ES-I3 (cell line): ENCODE data around the gene PPP6R1.

Source experiments
- H3K36me3 ChIP-seq: 2 replicates; pipeline ENCODE4 v1.6.1; 2013; ENCODE audit warnings: mild to moderate bottlenecking, low read length, control low read depth, moderate library complexity; ENCODE audit not compliant: insufficient read depth
- H3K4me1 ChIP-seq: 2 replicates; pipeline ENCODE4 v1.6.1; 2013; ENCODE audit warnings: mild to moderate bottlenecking, control low read depth, low read length; ENCODE audit not compliant: insufficient read depth
- H3K9ac ChIP-seq: 2 replicates; pipeline ENCODE4 v1.6.1; 2013; ENCODE audit warnings: low read depth, mild to moderate bottlenecking, low read length, moderate library complexity
- H3K9me3 ChIP-seq: 2 replicates; pipeline ENCODE4 v1.6.1; 2013; ENCODE audit warnings: mild to moderate bottlenecking, low read length, moderate library complexity; ENCODE audit not compliant: control insufficient read depth, insufficient read depth

Gene PPP6R1

GRCh38 chr19:55258828-55259539 lies at the start of gene PPP6R1:
TSS of gene PPP6R1 (minus strand) at chr19:55259017. CDS start at chr19:55247103, 11,914 bp downstream.
- Histone ChIP-seq H3K4me1 (peaks cover 22% of the 10 kb centered on the region), H3K36me3 (no peaks in the 10 kb centered on the region), H3K9me3 (no peaks in the 10 kb centered on the region), H3K9ac (peak within 1 kb of the TSS; percentile 89)

GRCh38 chr19:55308281-55308680 lies 49.5 kb upstream of the PPP6R1 start:
- no peaks in the 10 kb centered on the region for H3K9me3 ChIP-seq
- H3K36me3 ChIP-seq = peaks cover 9% of the 10 kb centered on the region; the same call in 1 of the 2 replicates
- no peak overlapping the region for H3K9ac ChIP-seq

GRCh38 chr19:55306712-55307111 lies 47.9 kb upstream of the PPP6R1 start:
- Histone ChIP-seq H3K36me3 (peaks cover 9% of the 10 kb centered on the region; the same call in 1 of the 2 replicates), H3K9me3 (no peaks in the 10 kb centered on the region), H3K4me1 (peaks cover 3% of the 10 kb centered on the region), H3K9ac (no peak overlapping the region)

More at GRCh38 chr19:55308281-55308680, 49.5 kb upstream of the PPP6R1 start:
- peaks cover 3% of the 10 kb centered on the region for H3K4me1 ChIP-seq

- no peak overlapping the region for H3K9ac ChIP-seq
- H3K4me1 ChIP-seq = peaks cover 6% of the 10 kb centered on the region
- peaks cover 9% of the 10 kb centered on the region; the same call in 1 of the 2 replicates for H3K36me3 ChIP-seq
- H3K9me3 ChIP-seq = no peaks in the 10 kb centered on the region
Measured at GRCh38 chr19:55305983-55306562, 47.3 kb upstream of the PPP6R1 start.

- Histone ChIP-seq H3K9me3 (no peaks in the 10 kb centered on the region), H3K4me1 (peaks cover 6% of the 10 kb centered on the region), H3K36me3 (peaks cover 9% of the 10 kb centered on the region; the same call in 1 of the 2 replicates), H3K9ac (no peak overlapping the region)
Measured at GRCh38 chr19:55305491-55305890, 46.7 kb upstream of the PPP6R1 start.

- Histone ChIP-seq H3K36me3 (0 out of 2 replicates have a peak, but pooled peaks cover 9% of the 10 kb centered on the region), H3K9ac (no peak overlapping the region), H3K9me3 (no peaks in the 10 kb centered on the region), H3K4me1 (peaks cover 6% of the 10 kb centered on the region)
Measured at GRCh38 chr19:55304980-55305379, 46.2 kb upstream of the PPP6R1 start.

GRCh38 chr19:55304279-55304978 lies 45.6 kb upstream of the PPP6R1 start:
- Histone ChIP-seq H3K9ac (no peak overlapping the region), H3K4me1 (peaks cover 6% of the 10 kb centered on the region), H3K9me3 (no peaks in the 10 kb centered on the region), H3K36me3 (0 out of 2 replicates have a peak, but pooled peaks cover 9% of the 10 kb centered on the region)

- Histone ChIP-seq H3K9ac (no peak overlapping the region), H3K9me3 (no peaks in the 10 kb centered on the region), H3K4me1 (peaks cover 6% of the 10 kb centered on the region), H3K36me3 (0 out of 2 replicates have a peak, but pooled peaks cover 9% of the 10 kb centered on the region)
Measured at GRCh38 chr19:55303477-55303876, 44.7 kb upstream of the PPP6R1 start.

GRCh38 chr19:55302318-55302703 lies 43.5 kb upstream of the PPP6R1 start:
- H3K9me3 ChIP-seq = no peaks in the 10 kb centered on the region
- 0 out of 2 replicates have a peak, but pooled peaks cover 9% of the 10 kb centered on the region for H3K36me3 ChIP-seq
- H3K9ac ChIP-seq = no peak overlapping the region
- H3K4me1 ChIP-seq = peaks cover 6% of the 10 kb centered on the region

GRCh38 chr19:55301459-55302317 lies 42.9 kb upstream of the PPP6R1 start:
- 0 out of 2 replicates have a peak, but pooled peaks cover 5% of the 10 kb centered on the region for H3K36me3 ChIP-seq
- H3K9ac ChIP-seq = peak overlapping the region; percentile 52; the same call in 1 of the 2 replicates
- no peaks in the 10 kb centered on the region for H3K9me3 ChIP-seq
- peaks cover 6% of the 10 kb centered on the region for H3K4me1 ChIP-seq

- Histone ChIP-seq H3K9ac (peak overlapping the region; percentile 52; the same call in 1 of the 2 replicates), H3K36me3 (no peaks in the 10 kb centered on the region; the same call in 1 of the 2 replicates), H3K4me1 (peaks cover 6% of the 10 kb centered on the region), H3K9me3 (no peaks in the 10 kb centered on the region)
Measured at GRCh38 chr19:55300886-55301458, 42.2 kb upstream of the PPP6R1 start.

GRCh38 chr19:55299991-55300390 lies 41.2 kb upstream of the PPP6R1 start:
- Histone ChIP-seq H3K9me3 (no peaks in the 10 kb centered on the region), H3K4me1 (peaks cover 4% of the 10 kb centered on the region; the same call in 1 of the 2 replicates), H3K9ac (no peak overlapping the region), H3K36me3 (no peaks in the 10 kb centered on the region; the same call in 1 of the 2 replicates)

GRCh38 chr19:55297267-55297666 lies 38.5 kb upstream of the PPP6R1 start:
- no peaks in the 10 kb centered on the region; the same call in 1 of the 2 replicates for H3K36me3 ChIP-seq
- no peak overlapping the region for H3K9ac ChIP-seq
- no peaks in the 10 kb centered on the region for H3K9me3 ChIP-seq
- H3K4me1 ChIP-seq = peaks cover 4% of the 10 kb centered on the region; the same call in 1 of the 2 replicates
